Measurements from ENCODE around the gene YBX1. TPM values are rescaled to one million over a fixed set of nuclear protein-coding genes. Genes with fewer than 3 reads are reported as not detected.
A peak's percentile ranks its signal among the peaks of the same experiment; 100 is the strongest.
"Not testable (repeated sequence)": the region's sequence is repeated elsewhere in the genome, so short reads cannot be mapped to it uniquely, and the experiment has no call there.

The YBX1 gene
- total RNA-seq, 1 experiment from 2014 or later, result 1,492 TPM

DNA sequence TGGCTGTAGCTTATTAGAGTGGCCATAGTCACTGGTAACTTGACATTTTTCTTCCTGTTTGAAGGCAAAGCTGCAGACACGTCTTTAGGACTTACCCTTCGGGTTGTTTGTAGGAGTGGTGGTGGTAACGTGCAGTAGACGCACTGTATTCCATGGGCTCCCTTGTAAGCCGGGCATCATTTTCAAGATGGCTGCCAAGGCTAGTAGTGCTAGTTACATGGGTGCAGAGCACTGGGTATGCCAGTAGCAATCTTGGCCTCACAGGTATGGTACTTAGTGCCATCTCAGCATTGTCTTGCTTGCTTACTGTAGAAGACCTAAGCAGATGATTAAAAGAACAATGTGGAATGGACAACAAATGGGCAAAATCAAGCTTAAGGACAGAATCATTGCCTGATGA is 1.9 kb downstream of the YBX1 start:
- DNase-seq (ENCODE audit: low spot score), result peak; percentile 8
- in situ Hi-C loops (cut with HindIII; ENCODE audit: low sequenced_read_pairs), result no loop called here

DNA sequence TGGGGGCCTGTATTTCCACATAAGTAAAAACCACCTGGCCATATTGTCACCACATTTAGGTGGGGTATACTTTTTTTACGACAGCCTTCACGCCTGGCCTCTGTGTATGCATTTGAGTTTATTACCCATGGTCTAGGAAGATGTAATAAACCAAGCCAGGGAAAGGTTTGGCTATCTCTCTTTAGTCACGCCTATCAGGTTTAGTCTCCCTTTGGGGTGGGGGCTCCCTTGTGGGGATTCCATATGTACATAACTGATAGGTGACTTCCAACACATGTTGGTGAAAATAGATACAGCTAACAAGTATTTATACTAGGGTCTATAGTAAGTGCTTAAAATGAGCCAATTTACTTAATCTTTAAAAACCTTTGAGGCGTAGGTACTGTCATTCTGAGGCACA is 4.2 kb downstream of the YBX1 start:
- in situ Hi-C loops (cut with HindIII; ENCODE audit: low sequenced_read_pairs), result no loop called here
- DNase-seq (ENCODE audit: low spot score), result no peak

- in situ Hi-C loops (cut with HindIII; ENCODE audit: low sequenced_read_pairs), result no loop called here
These were observed 7.7 kb downstream of the YBX1 start for GRCh38 chr1:42689912-42690311.

DNA sequence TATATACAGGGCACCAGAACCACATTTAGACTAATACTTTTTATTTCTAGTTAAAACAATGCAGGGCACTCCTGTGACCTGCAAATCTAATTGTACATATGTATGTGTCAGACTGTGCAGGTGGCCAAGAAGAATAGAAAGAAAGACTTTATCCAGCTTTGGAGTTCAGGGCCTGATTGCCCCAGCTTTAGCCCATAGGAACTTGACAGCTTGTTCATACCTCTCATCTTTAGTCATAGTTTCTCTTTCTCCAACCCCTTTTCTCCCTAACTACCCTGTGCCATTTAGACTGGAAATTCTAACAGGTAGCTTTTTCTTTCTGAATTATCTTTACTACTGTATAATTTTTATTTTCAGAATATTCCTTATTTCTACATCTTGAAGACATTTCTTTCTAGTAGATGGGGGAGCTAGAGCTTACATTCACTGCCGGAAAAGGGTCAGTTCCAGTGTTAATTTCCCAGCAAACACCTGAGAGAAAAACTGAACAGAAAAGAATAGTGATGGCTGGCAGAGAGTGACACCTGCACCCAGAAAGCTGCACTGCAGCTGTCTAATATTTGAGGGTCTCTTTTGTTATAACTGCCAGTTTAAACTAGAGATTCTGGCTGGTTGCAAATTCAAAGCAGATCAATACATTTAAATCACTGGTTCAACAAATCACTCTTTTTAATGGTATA is 8.4 kb downstream of the YBX1 start:
- DNase-seq (ENCODE audit: low spot score), result no peak
- in situ Hi-C loops (cut with HindIII; ENCODE audit: low sequenced_read_pairs), result no loop called here

More at GRCh38 chr1:42689912-42690311, 7.7 kb downstream of the YBX1 start:
- DNase-seq (ENCODE audit: low spot score), result no peak

GRCh38 chr1:42691157-42691498 is 8.9 kb downstream of the YBX1 start:
- DNase-seq (ENCODE audit: low spot score), result no peak
- in situ Hi-C loops (cut with HindIII; ENCODE audit: low sequenced_read_pairs), result no loop called here

DNA sequence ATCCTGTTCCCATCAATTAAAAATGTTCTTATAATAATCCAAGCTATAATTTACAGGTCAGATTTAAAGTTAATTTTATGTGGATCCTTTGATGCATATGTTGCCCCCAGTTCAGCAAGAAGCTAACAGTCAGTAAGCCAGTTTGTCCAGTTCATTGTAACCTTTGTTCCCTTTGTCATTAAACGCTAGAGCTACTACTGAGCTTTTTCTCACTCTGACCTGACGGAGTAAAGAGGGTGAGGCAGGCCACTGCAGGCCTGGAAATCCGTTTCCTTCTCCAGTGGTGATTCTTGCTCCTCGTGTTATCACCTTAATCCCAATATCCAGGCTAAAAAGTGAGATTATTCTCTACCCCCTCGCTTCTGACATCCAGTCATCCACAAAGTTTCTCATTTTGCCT is 10.2 kb downstream of the YBX1 start:
- DNase-seq (ENCODE audit: low spot score), result no peak
- in situ Hi-C loops (cut with HindIII; ENCODE audit: low sequenced_read_pairs), result no loop called here

GRCh38 chr1:42692911-42693310 is 10.7 kb downstream of the YBX1 start:
- no peak for DNase-seq (ENCODE audit: low spot score)
- in situ Hi-C loops (cut with HindIII; ENCODE audit: low sequenced_read_pairs), result no loop called here

GRCh38 chr1:42698081-42698813 is 16.0 kb downstream of the YBX1 start:
- no peak for DNase-seq (ENCODE audit: low spot score)
- in situ Hi-C loops (cut with HindIII; ENCODE audit: low sequenced_read_pairs), result no loop called here

DNA sequence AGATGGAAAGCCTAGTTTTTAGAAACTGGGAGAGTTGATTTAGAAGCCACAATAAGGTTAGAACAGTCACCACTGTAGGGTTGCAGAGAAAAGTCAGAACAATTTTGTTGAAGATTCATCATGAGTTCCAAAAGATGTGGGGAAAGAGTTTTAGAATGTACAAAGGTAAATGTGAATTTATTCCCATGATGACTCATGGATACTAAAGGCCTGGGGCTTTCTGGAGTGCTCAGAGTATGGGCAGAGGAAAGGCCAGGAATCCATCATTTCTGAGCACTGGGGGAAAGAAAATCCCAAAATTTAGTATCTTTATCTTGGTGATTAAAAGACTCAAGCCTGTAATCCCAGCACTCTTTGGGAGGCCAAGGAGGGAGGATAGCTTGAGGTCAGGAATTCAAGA is 17.8 kb downstream of the YBX1 start:
- no peak for DNase-seq (ENCODE audit: low spot score)
- in situ Hi-C loops (cut with HindIII; ENCODE audit: low sequenced_read_pairs), result no loop called here

- in situ Hi-C loops (cut with HindIII; ENCODE audit: low sequenced_read_pairs), result no loop called here
- no peak for DNase-seq (ENCODE audit: low spot score)
These were observed 21.8 kb downstream of the YBX1 start for GRCh38 chr1:42703888-42704464.

DNA sequence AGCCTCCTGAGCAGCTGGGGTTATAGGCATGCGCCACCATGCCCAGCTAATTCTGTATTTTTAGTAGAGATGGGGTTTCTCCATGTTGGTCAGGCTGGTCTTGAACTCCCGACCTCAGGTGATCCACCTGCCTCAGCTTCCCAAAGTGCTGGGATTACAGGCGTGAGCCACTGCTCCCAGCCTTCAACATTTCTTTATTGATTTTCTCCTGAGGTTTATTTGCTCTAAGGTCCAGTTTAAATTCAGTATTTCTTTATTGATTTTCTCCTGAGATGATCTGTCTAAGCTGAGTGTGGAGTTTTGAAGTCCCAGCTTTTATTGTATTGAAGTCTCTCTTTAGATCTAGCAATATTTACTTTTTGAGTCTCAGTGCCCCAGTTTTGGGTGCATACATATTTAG is 30.6 kb downstream of the YBX1 start:
- DNase-seq (ENCODE audit: low spot score); in situ Hi-C loops (cut with HindIII; ENCODE audit: low sequenced_read_pairs): not testable (repeated sequence)

DNA sequence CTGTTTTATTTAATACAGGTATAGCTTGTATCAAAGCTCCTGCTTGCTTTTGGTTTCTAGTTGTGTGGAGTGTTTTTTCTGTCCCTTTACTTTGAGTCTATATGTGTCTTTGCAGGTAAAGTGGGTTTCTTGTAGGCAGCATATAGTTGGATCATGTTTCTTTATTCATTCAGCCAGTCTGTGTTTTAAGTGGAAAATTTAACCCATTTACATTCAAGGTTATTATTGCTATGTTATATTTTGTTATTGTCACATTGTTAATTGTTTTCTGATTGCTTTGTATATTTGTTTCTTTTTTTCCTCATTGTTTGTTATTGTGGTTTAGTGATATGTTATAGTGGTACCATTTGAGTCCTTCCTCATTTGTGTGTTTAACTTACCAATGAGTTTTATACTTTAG is 31.1 kb downstream of the YBX1 start:
- DNase-seq (ENCODE audit: low spot score), result no peak
- in situ Hi-C loops (cut with HindIII; ENCODE audit: low sequenced_read_pairs), result no loop called here

DNA sequence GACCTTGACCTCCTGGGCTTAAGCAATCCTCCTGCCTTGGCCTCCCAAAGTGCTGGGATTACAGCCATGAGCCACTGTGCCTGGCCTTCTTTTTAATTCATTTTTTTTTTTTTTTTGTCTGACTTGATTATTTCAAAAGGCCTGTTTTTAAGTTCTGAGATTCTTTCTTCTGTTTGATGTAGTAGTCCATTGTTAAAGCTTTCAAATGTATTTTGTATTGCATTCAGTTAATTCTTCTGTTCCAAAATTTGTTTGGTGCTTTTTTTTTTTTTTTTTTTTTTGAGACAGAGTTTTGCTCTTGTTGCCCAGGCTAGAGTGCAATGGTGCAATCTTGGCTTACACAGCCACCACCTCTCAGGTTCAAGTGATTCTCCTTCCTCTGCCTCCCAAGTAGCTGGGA is 32.2 kb downstream of the YBX1 start:
- in situ Hi-C loops (cut with HindIII; ENCODE audit: low sequenced_read_pairs); DNase-seq (ENCODE audit: low spot score): not testable (repeated sequence)

GRCh38 chr1:42720868-42721267 is 38.6 kb downstream of the YBX1 start:
- DNase-seq (ENCODE audit: low spot score), result no peak
- in situ Hi-C loops (cut with HindIII; ENCODE audit: low sequenced_read_pairs), result no loop called here

GRCh38 chr1:42721926-42722325 is 39.7 kb downstream of the YBX1 start:
- DNase-seq (ENCODE audit: low spot score), result no peak
- in situ Hi-C loops (cut with HindIII; ENCODE audit: low sequenced_read_pairs), result no loop called here

GRCh38 chr1:42722403-42722802 is 40.2 kb downstream of the YBX1 start:
- DNase-seq (ENCODE audit: low spot score); in situ Hi-C loops (cut with HindIII; ENCODE audit: low sequenced_read_pairs): not testable (repeated sequence)

DNA sequence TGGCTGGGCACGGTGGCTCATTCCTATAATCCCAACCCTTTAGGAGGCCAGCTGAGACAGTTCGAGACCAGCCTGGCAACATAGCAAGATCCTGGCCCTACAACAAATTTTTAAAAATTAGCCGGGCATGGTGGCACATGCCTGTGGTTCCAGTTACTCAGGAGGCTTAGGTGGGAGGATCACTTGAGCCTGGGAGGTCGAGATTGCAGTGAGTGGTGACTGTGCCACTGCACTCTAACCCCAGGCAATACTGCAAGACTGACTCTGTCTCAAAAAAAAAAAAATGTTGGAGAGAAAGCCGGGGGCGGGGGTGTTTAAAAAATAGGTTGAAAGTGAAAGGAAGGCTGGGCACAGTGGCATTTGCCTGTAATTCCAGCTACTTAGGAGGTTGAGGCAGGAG is 41.3 kb downstream of the YBX1 start:
- no peak for DNase-seq (ENCODE audit: low spot score)
- in situ Hi-C loops (cut with HindIII; ENCODE audit: low sequenced_read_pairs), result no loop called here

GRCh38 chr1:42725820-42726219 is 43.6 kb downstream of the YBX1 start:
- DNase-seq (ENCODE audit: low spot score); in situ Hi-C loops (cut with HindIII; ENCODE audit: low sequenced_read_pairs): not testable (repeated sequence)

GRCh38 chr1:42730002-42730401 is 47.8 kb downstream of the YBX1 start:
- in situ Hi-C loops (cut with HindIII; ENCODE audit: low sequenced_read_pairs), result no loop called here
- no peak for DNase-seq (ENCODE audit: low spot score)

DNA sequence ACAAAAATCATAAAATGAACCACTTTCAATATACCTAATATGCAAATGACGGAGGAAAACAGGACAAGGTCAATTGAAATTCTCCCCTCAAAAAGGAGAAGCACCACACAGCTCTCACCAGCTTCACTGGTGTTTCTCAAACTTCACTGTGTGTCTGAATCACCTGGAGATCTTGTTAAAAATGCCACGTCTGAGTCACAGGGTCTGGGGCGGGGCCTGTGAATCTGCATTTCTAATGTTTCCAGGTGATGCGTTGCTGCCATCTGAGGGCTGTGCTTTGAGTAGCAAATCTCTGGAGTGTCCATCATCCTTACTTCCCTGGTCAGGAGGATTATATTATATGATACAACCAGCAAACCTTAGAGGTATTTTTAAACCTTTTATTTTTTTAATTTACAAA is 48.8 kb downstream of the YBX1 start:
- no peak for DNase-seq (ENCODE audit: low spot score)
- in situ Hi-C loops (cut with HindIII; ENCODE audit: low sequenced_read_pairs), result no loop called here

DNA sequence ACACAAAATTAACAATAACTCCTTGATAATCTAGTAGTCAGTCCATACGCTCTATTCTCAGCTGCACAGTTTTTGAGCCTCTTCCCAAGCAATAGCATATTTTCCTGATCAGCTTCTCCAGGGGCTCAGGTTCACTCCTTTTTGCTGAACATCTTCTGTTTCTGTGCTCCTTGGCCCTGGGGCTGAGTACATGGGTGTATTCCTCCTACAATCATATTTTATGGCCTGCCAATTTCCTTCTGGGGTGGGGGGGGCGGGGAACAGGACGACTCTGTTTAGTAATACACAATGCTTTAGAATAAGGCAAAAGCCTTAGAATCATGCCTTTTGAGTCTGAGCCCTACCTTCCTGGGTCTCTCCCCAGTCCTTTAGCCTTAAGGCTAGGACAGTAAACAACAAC is 49.4 kb downstream of the YBX1 start:
- no peak for DNase-seq (ENCODE audit: low spot score)
- in situ Hi-C loops (cut with HindIII; ENCODE audit: low sequenced_read_pairs), result no loop called here

All from G401 (cell line).